ENCODE measurements around the gene CHERP. TPM values are rescaled to one million over a fixed set of nuclear protein-coding genes. Genes with fewer than 3 reads are reported as not detected.
"Not testable (repeated sequence)": the region's sequence is repeated elsewhere in the genome, so short reads cannot be mapped to it uniquely, and the experiment has no call there.

Gene CHERP
- total RNA-seq, 1 experiment from 2014 or later, result 52.9 TPM

DNA sequence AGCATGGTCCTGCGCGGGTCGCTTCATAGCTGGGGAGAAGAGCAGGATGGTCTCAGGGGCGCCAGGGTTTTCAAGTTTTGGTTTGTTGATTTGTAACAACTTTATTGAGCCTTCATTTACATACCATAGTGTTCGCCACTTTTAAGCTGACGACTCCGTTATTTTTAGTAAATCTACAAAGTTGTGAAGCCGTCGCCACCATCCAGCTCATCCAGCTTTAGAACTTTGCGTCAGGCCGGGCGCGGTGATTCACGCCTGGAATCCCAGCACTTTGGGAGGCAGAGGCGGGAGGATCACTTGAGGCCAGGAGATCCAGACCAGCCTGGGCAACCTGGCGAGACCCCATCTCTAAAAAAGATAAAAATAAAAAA, 45.6 kb downstream of the CHERP start:
- no peaks in the 10 kb centered on the region for H3K27me3 ChIP-seq (ENCODE audit: insufficient read depth, low read depth)
- DNase-seq, result peak; percentile 20 to 51
- H2AFZ ChIP-seq, result peak overlapping the region; percentile 93
- peaks cover 58% of the 10 kb centered on the region for H3F3A ChIP-seq (ENCODE audit: insufficient read depth, low read depth)
- POLR2A ChIA-PET (ENCODE audit: unreplicated experiment), result interaction anchor here (0.7 to 0.8 kb wide), 2 partner anchors 68 to 119 kb away, joined by 3 read pairs; no protein-coding TSS in a partner anchor
- no peaks in the 10 kb centered on the region for H4K20me1 ChIP-seq (ENCODE audit: insufficient read depth)
- intact Hi-C loops (cut with micrococcal nuclease; ENCODE audit: unreplicated experiment), result loop anchor here (1.0 to 5.0 kb wide), 2 partner anchors 24 to 34 kb away; no protein-coding TSS in a partner anchor
- peaks cover 55% of the 10 kb centered on the region for H3K4me1 ChIP-seq (replicated peaks; ENCODE audit: insufficient read depth)
- peak overlapping the region; percentile 70 for H3K4me2 ChIP-seq
- BruUV-seq (replicated peaks), result no TSS peak
- H3K4me3 ChIP-seq, result peak overlapping the region; percentile 70
- no peaks in the 10 kb centered on the region for H3K9me3 ChIP-seq (ENCODE audit: insufficient read depth, low read depth)
- CTCF ChIA-PET, result no interaction called here
- no peaks in the 10 kb centered on the region for H3K36me3 ChIP-seq (ENCODE audit: low read depth)
- peaks cover 38% of the 10 kb centered on the region for H3K79me2 ChIP-seq (ENCODE audit: low read depth)
- no peak for TF ChIP-seq EZH2 (IDR thresholded peaks at IDR 0.05; ENCODE audit: low read depth)
- TF ChIP-seq, protein P1, sequence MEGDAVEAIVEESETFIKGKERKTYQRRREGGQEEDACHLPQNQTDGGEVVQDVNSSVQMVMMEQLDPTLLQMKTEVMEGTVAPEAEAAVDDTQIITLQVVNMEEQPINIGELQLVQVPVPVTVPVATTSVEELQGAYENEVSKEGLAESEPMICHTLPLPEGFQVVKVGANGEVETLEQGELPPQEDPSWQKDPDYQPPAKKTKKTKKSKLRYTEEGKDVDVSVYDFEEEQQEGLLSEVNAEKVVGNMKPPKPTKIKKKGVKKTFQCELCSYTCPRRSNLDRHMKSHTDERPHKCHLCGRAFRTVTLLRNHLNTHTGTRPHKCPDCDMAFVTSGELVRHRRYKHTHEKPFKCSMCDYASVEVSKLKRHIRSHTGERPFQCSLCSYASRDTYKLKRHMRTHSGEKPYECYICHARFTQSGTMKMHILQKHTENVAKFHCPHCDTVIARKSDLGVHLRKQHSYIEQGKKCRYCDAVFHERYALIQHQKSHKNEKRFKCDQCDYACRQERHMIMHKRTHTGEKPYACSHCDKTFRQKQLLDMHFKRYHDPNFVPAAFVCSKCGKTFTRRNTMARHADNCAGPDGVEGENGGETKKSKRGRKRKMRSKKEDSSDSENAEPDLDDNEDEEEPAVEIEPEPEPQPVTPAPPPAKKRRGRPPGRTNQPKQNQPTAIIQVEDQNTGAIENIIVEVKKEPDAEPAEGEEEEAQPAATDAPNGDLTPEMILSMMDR (conservative IDR thresholded peaks at IDR 0.05), result no peak
- no peak overlapping the region for H3K27ac ChIP-seq
- H3K9me2 ChIP-seq (ENCODE audit: insufficient read depth), result no peaks in the 10 kb centered on the region

DNA sequence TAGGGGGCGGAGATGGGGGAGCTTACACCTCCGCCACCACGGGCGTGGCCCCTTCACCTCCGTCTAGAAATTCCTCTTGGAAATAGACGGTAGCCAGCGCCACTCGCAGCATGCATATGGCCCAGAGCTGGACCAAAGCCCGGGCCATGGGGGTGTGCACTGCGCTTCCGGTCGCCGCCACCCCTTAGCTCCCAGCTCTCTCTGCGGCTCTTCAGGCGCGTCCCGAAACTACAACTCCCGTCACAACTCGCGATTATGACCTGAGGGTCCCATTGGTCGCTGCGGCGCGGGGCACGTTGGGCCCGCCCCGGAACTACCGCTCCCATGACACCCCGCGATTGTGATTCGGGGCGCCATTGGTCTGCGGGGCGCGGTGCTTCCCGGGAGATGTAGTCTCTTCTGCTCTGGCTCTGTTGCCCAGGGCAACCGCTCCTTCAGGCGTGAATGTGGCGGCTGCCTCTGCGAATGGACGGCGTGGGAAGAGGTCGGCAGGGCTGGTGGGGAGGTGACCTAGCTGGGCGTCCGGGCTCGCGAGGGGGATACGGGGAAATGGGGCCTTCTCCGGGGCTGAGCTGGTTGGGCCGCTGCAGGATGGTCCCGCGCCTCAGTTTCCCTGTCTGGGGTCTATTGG, 46.1 kb downstream of the CHERP start, which contains the start of the genes C19orf44 and CALR3:
Gene C19orf44, plus strand, starts transcription at position 413 of the 631 bp plus-strand sequence. CDS start 4,399 bp downstream, outside the sequence.
Gene CALR3, minus strand, starts transcription at position 186 of the 631 bp plus-strand sequence. Its CDS starts 38 bp downstream, at position 148.
- Histone ChIP-seq H3K27me3 (ENCODE audit: insufficient read depth, low read depth) (no peaks in the 10 kb centered on the region), H3K4me2 (peak within 1 kb of the TSS; percentile 82), H4K20me1 (ENCODE audit: insufficient read depth) (no peaks in the 10 kb centered on the region), H3K79me2 (ENCODE audit: low read depth) (peaks cover 38% of the 10 kb centered on the region), H3F3A (ENCODE audit: insufficient read depth, low read depth) (peaks cover 58% of the 10 kb centered on the region), H3K9me2 (ENCODE audit: insufficient read depth) (no peaks in the 10 kb centered on the region), H2AFZ (peak within 1 kb of the TSS; percentile 93), H3K9me3 (ENCODE audit: insufficient read depth, low read depth) (no peaks in the 10 kb centered on the region), H3K36me3 (ENCODE audit: low read depth) (no peaks in the 10 kb centered on the region), H3K4me3 (peak within 1 kb of the TSS; percentile 70), H3K27ac (peak within 1 kb of the TSS; percentile 50), H3K4me1 (replicated peaks; ENCODE audit: insufficient read depth) (peaks cover 55% of the 10 kb centered on the region)
- DNase-seq, result peak; percentile 98
- BruUV-seq (replicated peaks), result no TSS peak
- ChIA-PET CTCF (no interaction called here), POLR2A (ENCODE audit: unreplicated experiment) (interaction anchor here (0.6 kb wide), 1 partner anchor 73 kb away, joined by 4 read pairs; no protein-coding TSS in a partner anchor)
- TF ChIP-seq EZH2 (IDR thresholded peaks at IDR 0.05; ENCODE audit: low read depth), result no peak
- TF ChIP-seq, protein P1 (conservative IDR thresholded peaks at IDR 0.05), result no peak
- intact Hi-C loops (cut with micrococcal nuclease; ENCODE audit: unreplicated experiment), result loop anchor here (1.0 to 5.0 kb wide), 2 partner anchors 24 to 34 kb away; no protein-coding TSS in a partner anchor

DNA sequence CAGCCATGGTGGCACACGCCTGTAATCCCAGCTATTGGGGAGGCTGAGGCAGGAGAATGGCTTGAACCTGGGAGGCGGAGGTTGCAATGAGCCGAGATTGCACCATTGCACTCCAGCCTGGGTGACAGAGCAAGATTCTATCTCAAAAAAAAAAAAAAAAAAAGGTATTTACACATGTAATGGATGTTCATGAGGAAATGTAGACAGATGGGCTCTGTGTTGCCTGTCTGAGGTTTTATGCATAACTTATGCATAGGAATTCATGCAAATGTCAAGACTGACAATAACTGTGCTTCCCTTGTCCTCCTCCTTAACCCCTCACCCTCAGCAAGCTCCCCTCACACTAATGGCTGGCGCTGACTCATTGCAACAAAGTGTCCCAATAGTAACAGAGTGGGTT, 55.8 kb downstream of the CHERP start:
- H3F3A ChIP-seq (ENCODE audit: insufficient read depth, low read depth), result peaks cover 16% of the 10 kb centered on the region
- POLR2A ChIA-PET (ENCODE audit: unreplicated experiment); BruUV-seq (replicated peaks); intact Hi-C loops (cut with micrococcal nuclease; ENCODE audit: unreplicated experiment); DNase-seq; H3K27me3 ChIP-seq (ENCODE audit: insufficient read depth, low read depth); H3K9me2 ChIP-seq (ENCODE audit: insufficient read depth); H3K4me2 ChIP-seq; H3K4me1 ChIP-seq (replicated peaks; ENCODE audit: insufficient read depth); H2AFZ ChIP-seq; H3K9me3 ChIP-seq (ENCODE audit: insufficient read depth, low read depth); CTCF ChIA-PET; H3K4me3 ChIP-seq; H3K79me2 ChIP-seq (ENCODE audit: low read depth); H3K36me3 ChIP-seq (ENCODE audit: low read depth); H4K20me1 ChIP-seq (ENCODE audit: insufficient read depth); H3K27ac ChIP-seq: not testable (repeated sequence)

Data from PC-9 (cell line).